ENCODE results near the gene TBCE. TPM values are rescaled to one million over a fixed set of nuclear protein-coding genes. Genes with fewer than 3 reads are reported as not detected.

The TBCE gene
- total RNA-seq, 4 donors from 2014 or later: 12.0 to 35.8 (median 17.0) TPM

DNA sequence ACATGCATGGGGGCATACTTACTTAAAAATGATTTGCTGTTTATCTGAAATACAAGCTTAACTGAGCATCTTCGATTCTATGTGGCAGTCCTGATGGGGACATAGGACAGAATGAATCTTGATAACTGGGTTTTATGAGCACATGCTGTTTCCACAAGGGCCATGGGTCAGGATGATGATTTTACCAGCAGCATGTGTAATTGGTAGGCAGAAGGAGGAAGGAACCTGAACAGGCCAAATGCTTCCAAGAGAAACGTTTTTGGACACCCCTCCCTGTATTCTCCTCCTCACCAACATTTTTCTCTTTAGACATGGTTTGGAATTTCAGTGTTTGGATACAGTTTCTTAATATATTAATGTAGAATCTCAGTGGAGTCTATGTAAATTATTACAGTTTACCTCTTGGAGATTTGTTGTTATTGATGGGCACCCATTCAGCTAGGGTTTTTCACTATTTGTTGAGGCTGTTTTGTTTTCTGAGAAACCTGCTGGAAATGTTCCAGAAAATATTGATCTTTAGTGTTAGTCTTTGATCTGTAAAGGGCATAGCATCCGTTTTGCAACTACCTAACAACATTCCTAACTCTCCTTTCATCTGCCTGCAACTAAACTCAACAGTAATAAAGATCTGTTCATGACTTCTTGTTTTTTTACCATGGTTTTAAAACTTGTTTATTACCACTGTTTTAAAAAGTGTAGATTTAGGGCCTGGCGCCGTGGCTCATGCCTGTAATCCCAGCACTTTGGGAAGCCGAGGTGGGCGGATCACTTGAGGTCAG is 42.0 kb downstream of the TBCE start:
- TF ChIP-seq POLR2A (IDR thresholded peaks at IDR 0.05): no peak
- TF ChIP-seq, protein P1, sequence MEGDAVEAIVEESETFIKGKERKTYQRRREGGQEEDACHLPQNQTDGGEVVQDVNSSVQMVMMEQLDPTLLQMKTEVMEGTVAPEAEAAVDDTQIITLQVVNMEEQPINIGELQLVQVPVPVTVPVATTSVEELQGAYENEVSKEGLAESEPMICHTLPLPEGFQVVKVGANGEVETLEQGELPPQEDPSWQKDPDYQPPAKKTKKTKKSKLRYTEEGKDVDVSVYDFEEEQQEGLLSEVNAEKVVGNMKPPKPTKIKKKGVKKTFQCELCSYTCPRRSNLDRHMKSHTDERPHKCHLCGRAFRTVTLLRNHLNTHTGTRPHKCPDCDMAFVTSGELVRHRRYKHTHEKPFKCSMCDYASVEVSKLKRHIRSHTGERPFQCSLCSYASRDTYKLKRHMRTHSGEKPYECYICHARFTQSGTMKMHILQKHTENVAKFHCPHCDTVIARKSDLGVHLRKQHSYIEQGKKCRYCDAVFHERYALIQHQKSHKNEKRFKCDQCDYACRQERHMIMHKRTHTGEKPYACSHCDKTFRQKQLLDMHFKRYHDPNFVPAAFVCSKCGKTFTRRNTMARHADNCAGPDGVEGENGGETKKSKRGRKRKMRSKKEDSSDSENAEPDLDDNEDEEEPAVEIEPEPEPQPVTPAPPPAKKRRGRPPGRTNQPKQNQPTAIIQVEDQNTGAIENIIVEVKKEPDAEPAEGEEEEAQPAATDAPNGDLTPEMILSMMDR (IDR thresholded peaks at IDR 0.05): no peak
- H3K4me3 ChIP-seq (ENCODE audit: low read depth, poor library complexity, severe bottlenecking): no peak overlapping the region
- intact Hi-C loops (cut with DNase I; ENCODE audit: low total_unique reads): no loop called here
- 74 to 76% methylated on average over 7 of the region's 7 CpGs for WGBS, 2 donors
- DNase-seq (ENCODE audit: low spot score in 2 of 2): no peak

DNA sequence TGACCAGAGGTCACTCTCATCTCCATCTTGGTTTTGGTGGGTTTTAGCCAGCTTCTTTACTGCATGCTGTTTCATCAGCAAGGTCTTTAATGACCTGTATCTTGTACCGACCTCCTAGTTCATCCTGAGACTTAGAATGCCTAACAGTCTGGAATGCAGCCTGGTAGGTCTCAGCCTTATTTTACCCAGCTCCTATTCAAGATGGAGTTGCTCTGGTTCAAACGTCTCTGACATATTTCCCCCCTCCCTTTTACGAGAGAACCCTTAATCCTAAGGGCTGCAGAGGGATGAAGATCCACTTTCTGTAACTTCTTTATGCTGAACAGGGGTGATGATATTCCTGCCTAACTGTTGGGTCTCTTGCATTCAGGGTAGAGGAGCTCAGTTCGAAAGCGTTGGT is 43.2 kb downstream of the TBCE start:
- intact Hi-C loops (cut with DNase I; ENCODE audit: low total_unique reads): loop anchor here (10.0 kb wide), 2 partner anchors 306 to 926 kb away; no protein-coding TSS in a partner anchor
- H3K4me3 ChIP-seq (ENCODE audit: low read depth, poor library complexity, severe bottlenecking): no peak overlapping the region
- 90 to 92% methylated on average over 5 of the region's 5 CpGs for WGBS, 2 donors
- TF ChIP-seq, protein P1 (IDR thresholded peaks at IDR 0.05): no peak
- TF ChIP-seq POLR2A (IDR thresholded peaks at IDR 0.05): no peak
- DNase-seq (ENCODE audit: low spot score in 2 of 2): no peak

GRCh38 chr1:235411489-235412486 is 44.6 kb downstream of the TBCE start:
- intact Hi-C loops (cut with DNase I; ENCODE audit: low total_unique reads): loop anchor here (10.0 kb wide), 2 partner anchors 307 to 927 kb away; no protein-coding TSS in a partner anchor
- TF ChIP-seq, protein P1 (IDR thresholded peaks at IDR 0.05): no peak
- no peak for TF ChIP-seq POLR2A (IDR thresholded peaks at IDR 0.05)
- 64 to 66% methylated on average over 3 to 4 of the region's 5 CpGs for WGBS, 2 donors
- no peak for DNase-seq (ENCODE audit: low spot score in 2 of 2)
- H3K4me3 ChIP-seq (ENCODE audit: low read depth, poor library complexity, severe bottlenecking): no peak overlapping the region

DNA sequence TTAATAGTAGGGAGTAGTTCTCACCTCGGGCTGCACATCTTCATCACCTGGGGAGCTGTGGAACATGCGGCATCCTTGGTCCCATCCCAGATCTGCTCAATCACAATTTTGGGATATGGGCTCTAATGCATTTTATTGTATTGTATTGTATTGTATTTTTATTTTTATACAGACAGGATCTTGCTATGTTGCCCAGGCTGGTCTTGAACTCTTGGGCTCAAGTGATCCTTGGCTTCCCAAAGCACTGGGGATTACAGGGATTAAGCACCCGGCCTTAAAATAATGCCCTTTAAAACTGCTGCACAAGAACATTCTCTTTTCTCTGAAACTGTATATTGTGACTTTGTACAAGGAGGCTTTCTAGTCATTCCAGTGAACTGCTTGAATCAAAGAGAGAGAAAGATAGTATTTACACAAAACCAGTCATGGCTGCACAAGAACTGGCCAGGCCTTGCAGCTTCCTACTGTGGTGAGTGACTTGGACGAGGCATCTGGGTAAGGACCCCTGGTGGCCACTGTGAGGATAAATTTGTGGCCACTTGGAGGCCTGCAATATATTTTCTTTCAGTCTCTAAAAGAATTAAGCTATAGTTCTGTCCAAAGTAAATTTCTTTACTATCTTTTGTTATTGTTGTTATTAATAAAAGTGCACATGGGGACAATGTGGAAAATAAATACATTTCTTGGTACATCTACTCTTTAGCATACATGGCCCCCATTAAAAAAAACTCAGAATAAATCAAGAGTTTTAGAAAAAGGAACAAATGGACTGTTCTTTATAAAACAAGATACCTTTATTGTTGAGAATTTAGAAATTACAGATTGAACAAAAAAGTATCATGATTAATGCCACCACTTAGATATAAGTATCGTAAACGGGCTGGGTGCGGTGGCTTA is 48.0 kb downstream of the TBCE start:
- DNase-seq (ENCODE audit: low spot score in 2 of 2): peak; percentile 39 to 89
- TF ChIP-seq POLR2A (IDR thresholded peaks at IDR 0.05): no peak
- TF ChIP-seq, protein P1 (IDR thresholded peaks at IDR 0.05): peak in 1 of 3 donors; percentile 32
- WGBS, 2 donors: 85% methylated on average over 7 of the region's 7 CpGs
- no peak overlapping the region for H3K4me3 ChIP-seq (ENCODE audit: low read depth, poor library complexity, severe bottlenecking)
- intact Hi-C loops (cut with DNase I; ENCODE audit: low total_unique reads): loop anchor here (5.0 to 10.0 kb wide), 3 partner anchors 163 to 930 kb away; no protein-coding TSS in a partner anchor

DNA sequence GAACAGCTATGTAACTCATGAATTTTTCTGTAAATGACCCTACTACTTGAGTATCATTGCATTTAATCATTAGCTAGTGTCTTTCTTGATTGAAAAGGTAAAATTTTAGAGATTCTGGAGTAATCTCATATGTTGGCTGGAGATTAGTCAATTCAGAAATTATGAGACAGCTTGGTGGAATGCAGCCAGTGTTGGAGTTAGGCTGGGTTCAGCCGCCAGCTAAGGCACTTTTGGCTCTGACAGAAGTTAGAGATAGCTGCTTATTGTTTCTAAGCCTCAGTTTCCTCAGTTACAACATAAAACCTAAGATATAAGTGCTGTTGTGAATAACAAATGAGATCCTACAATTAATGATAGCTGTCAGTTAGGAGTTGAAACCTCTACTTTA is 49.4 kb downstream of the TBCE start:
- intact Hi-C loops (cut with DNase I; ENCODE audit: low total_unique reads): loop anchor here (5.0 to 10.0 kb wide), 3 partner anchors 164 to 932 kb away; no protein-coding TSS in a partner anchor
- DNase-seq (ENCODE audit: low spot score in 2 of 2): peak in 1 of 2 donors; percentile 5
- H3K4me3 ChIP-seq (ENCODE audit: low read depth, poor library complexity, severe bottlenecking): no peak overlapping the region
- WGBS, 2 donors: 35 to 71% methylated on average over 1 of the region's 1 CpG
- TF ChIP-seq, protein P1 (IDR thresholded peaks at IDR 0.05): no peak
- no peak for TF ChIP-seq POLR2A (IDR thresholded peaks at IDR 0.05)

Data from lower leg skin (tissue), 4 donors.